DMS114 treated with DMSO at 0.1 percent for 48 hours (cell line): ENCODE measurements around the gene IL19.

Experiments used
- DNase-seq: peaks from one replicate; lab custom pipeline; 2025; ENCODE audit not compliant: unreplicated experiment; lab: John Stamatoyannopoulos, UW

IL19 gene

DNA sequence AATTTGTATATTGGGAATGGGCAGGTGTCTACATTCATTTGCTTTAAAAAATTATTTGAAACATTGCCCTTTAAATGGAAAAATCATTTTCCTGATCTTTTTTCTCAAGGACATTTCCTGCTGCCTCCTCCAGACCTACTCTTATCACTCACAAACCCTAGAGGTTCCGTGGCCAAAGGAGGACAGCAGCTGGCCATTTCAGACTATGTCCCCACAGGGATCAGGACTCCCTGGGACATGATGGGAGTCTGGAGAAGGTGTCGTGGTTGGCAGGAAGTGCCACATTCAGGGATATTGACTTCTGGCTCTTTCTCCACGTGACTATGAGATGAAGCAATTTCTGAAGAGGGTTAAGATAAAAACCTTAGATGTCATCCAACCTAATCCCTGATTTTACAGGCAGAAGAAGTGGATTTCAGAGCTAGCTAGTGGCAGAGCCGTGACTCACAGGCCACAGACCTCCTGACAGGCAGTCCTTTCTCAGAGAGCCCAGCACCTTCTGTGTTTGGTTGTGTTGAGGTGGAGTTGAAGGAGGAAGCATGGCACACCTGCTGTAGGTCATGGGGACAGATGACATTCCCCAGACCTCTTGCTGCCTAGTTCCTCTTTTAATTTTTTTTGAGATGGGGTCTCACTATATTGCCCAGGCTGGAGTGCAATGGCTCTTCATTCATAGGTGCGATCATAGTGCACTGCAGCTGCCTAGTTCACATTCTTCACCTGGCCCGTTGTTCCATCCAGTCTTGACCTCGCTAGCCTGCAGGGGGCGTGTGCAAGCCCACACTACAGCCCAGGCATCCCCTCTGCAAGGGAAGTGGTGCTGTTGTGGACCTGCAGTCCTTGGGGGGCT, 27.2 kb downstream of the IL19 start:
- no peak for DNase-seq

DNA sequence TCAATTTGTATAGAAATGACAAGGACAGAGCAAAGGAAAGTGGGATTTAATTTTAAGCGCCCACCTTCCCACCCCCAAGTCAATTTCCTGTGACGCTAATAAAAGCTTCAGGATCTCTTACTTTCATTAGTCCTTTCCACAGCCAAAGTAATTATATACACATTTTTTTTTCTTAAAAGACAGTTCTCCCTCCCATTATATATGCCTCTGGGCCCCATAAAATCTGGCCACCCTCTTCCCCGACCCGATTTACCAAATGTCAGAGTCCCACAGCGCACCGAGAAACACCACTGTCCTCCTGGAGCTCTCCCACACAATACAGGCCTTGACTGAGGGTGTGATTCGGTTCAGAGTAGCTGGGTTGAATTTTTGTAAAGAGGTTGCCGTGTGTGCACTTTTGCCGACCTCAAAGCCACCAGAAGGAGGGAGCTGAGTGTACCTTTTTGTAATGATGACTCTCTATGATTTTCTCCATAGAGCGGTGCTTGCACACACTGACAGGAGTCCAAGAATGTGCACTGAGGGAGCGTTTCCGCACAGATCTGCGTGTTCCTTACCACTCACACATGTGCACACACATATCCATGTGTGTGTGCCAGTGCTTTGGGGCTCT, 27.9 kb downstream of the IL19 start:
- no peak for DNase-seq

DNA sequence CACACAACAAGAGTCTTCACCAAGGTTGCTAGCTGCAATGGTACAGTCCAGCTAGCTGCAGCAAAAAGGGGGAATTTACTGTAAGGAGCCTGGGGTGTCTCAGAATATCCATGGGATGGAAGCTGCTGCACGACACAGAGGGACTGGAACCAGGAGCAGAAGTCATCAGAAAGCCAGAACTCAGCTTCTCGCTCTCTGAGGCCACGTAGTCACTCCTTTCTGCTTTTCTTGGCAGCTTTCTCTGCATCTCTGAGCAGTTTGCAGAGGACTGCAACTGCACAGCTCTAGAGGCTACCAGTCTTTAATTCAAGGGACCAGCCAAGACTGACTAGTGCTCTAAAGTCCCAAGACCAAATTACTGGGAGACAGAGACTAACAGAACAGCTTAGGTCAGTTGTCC, 28.7 kb downstream of the IL19 start:
- DNase-seq: no peak

GRCh38 chr1:206800411-206800810, 29.8 kb downstream of the IL19 start:
- no peak for DNase-seq

DNA sequence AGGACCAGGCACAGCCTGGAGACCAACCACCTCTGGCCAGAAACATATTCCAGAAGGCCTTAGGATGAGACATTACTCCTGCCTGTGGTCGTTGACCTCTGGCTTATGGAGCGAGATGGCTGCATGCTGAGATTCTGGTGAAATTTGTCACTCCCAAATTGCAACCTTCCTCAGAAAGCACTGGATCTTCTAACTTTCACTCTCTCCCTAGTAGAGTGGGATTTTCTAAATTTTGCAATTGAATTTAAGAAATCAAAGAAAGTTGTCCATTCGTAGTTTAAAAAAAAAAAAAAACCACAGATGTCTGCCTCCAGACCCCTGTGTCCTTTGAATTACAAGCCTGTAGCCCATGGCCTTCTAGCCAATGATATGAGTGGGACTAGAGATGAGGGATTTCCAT, 30.3 kb downstream of the IL19 start:
- no peak for DNase-seq

- no peak for DNase-seq
Measured at GRCh38 chr1:206801467-206801866, 30.9 kb downstream of the IL19 start.

DNA sequence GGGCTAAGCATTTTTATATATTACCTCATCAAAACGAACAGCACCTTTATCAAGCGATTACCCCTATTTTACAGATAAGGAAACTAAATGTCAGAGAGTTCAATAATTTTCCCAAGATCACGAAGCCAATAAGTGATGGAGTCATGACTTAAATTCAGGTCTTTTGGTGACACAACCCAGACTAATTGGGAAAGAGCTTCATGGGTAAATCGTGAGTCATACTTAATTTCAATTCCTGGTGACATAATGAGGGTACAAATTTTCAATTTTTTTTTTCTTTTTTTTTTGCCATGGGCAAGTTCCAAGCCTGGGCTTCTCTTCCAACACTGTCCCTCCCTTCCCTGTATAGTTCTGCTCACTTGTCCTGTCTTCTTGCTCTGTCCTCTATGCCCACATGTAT, 31.8 kb downstream of the IL19 start:
- no peak for DNase-seq

GRCh38 chr1:206803221-206803730, 32.7 kb downstream of the IL19 start:
- no peak for DNase-seq

DNA sequence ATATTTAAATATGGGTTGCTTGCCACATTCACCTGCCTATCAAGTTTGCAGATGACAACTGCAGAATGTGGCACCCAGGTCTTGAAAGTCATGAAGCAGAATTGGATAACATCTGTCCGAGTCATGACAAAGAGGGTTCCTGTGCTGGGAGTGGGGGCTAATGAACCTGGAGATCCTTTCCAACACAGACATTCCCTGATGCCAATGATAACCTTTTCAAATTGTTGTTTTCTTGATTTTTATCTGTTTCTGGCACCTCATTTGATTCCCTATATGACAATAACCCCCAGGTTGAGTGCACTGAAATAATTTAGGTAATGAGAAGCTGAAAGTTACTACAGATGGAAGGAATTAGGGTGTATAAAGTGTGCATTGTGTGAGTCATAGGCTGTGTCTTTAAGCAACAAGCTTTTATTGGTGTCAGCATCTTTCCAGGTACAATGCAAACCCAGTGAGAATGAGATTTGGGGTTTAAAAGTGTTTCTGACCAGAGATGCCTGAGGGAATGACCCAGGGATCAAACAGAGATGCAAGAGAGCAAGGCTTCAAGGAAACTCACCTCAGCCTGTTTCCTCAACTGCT, 33.7 kb downstream of the IL19 start:
- no peak for DNase-seq

DNA sequence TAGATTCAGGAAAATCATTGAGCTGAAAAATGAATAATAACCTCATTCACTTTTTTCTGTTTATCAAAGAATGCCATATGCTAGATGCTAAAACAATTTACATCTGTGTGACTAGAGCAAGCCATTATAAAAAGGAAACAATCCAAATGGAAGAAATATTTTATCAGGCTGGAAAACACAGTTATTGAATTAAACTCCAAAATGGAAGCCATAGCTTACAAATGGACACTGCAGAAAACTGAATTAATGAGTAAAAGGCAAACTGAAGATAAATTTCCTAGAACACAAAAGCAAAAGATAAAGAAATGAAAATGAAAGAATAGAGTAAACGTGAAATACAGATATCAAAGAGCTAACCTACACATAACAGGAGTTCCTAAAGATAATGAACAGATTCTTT, 34.8 kb downstream of the IL19 start:
- no peak for DNase-seq

- peak; percentile 11 for DNase-seq
Measured at GRCh38 chr1:206808615-206809014, 38.0 kb downstream of the IL19 start.

DNA sequence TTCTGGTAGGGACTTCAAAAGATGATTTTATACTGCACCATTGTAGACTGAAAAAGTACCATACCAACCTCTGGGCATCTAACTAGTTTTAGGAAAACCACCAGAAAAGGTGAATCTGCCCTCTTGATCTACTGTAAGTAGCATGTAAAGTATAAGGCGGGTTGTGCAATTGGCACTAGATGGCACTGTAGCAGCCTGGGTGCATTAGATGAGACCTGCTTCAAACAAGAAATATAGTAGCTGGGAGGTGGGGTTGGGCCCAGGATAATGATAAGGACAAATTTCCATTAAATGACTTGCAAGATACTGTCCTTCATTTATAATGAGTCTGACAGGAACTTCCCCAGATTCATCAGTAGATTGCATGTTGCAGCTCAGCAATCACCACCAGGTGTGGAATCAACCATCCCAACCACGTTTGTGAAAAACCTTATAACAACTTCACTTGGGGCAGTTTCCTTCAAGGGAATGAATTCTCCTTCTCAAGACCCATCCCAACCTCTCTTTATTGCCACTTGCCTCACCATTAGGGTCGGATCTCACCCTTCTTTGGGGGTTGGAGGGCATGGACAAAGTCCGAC, 39.0 kb downstream of the IL19 start:
- DNase-seq: no peak

DNA sequence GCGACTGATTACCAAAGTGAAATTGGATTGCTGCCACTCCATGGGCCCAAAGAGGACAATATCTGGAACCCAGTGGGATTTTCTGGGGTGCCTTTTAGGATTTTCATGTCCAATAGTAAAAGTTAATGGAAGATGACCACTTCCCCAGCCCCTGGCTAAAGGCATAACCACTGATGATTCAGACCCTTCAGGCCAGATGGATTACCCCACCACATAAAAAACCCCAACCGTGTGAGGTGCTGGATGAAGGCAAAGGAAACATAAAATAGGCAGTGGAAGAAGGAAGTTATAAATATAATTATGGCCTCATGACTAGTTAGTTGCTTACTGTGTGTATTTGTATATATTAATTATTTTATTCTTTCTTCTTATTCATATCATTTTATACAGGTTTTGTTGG, 41.9 kb downstream of the IL19 start:
- DNase-seq: no peak

DNA sequence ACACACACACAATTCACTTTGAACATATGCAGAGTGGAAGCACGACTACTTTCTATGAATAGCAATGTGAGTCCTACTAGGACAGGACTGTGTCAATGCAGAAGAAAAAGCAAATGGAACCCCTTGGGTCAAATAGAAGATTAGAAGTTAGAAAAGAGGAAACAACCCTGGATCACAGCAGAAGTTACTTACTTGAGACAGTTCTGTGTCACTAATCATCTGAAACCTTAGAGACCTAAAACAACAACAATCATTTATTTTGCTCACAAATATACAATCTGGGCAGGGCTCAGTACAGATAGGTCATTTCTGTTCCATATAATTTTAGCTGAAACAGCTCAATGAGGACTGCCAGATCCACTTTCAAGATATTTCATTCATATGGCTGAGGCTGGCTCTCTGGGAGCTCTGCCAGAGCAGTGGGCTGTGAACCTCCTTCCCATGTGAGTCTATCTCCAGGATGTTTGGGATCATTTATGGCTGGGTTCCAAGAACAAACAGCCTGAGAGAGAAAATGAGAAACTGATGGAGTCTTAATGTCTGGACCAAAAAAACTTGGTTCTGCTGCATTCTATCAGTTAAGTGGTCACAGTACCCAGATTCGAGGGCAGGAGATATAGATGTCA, 44.3 kb downstream of the IL19 start:
- no peak for DNase-seq

DNA sequence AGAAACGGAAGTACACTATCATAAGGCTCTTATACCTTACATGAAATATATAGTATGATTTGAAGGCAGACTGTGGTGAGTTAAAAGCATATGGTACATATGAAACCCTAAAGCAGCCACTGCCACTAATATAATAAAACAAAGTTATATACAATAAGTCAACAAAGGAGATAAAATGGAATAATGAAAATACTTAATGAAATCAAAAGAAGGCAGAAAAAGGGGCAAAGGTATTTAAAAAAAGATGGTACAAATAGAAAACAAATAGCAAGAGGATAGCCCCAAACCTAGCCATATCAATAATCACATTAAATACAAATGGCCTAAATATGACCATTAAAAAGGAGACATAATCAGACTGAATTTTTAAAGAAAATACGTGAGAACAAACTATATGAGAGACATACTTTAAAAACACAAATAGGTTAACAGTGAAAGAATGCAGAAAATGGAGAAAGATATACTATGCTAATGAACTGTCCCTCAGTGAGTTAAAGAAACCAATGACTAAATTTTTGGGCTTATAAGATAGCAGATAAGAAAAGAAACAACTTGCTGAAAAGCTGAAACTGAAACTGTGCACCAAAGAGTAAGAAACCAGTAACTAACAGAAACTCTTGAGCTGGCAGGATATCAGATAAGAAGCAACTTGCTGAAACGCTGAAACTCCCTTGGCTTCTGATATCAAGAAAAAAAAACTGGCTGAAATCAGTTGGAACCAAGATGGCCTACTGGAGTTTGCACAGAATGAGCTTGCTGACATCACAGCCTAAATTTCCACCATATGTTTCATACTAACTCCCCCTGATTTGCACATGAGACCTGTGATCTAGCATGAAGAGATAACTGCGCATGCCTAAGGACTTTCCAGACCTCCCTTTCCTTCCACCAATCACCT, 46.1 kb downstream of the IL19 start:
- DNase-seq: no peak

- DNase-seq: no peak
Measured at GRCh38 chr1:206821493-206821892, 50.9 kb downstream of the IL19 start.

- DNase-seq: no peak
Measured at GRCh38 chr1:206823727-206824126, 53.2 kb downstream of the IL19 start.

GRCh38 chr1:206824331-206824730, 53.8 kb downstream of the IL19 start:
- no peak for DNase-seq

- DNase-seq: no peak
Measured at GRCh38 chr1:206826394-206826793, 55.8 kb downstream of the IL19 start.

DNA sequence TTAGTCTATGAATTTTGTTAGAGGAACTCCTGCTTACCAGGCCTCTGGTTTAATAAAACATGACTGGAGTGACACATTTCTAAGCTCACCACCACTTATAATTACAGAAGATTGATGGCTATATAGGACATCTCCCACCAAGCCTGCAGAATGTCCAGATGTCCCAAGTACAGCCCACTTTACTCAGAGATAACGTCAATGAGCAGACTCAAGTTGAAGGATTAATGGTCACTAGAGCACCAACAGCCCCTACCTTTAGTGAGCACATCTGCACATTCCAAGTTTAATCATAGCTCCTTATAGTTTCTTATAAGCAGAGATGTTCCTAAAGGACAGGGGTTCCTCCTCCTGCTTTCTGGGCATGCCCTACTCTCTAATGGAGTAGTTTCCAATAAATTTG, 57.5 kb downstream of the IL19 start:
- DNase-seq: no peak
